Naive thymus-derived CD4-positive, alpha-beta T cell (primary cell): ENCODE data around the gene AMDHD2. TPM values are rescaled to one million over a fixed set of nuclear protein-coding genes. Genes with fewer than 3 reads are reported as not detected.

ENCODE experiments used
- microRNA-seq: library from miRNA; unstranded; fragments of <30 nt; microRNA quantifications from one replicate; pipeline ENCODE4 v1.2.0, GENCODE V29; 2022; ENCODE audit warnings: borderline microRNAs expressed
- polyA plus RNA-seq, 2 donors: library from polyadenylated mRNA; unstranded; fragments of 300-500 nt; fragmentation: Illumina TruSeq; gene quantifications; one replicate each; pipeline ENCODE4 v1.2.3, GENCODE V29; 2021
- total RNA-seq, 6 experiments: library from RNA in 5 of 6; stranded (reverse) in 5 of 6; gene quantifications; 1 replicate in 5 of 6; 2 replicates in 1 of 6; pipeline ENCODE4 v1.2.3 and lab custom pipeline; 2021 to 2026

AMDHD2 gene
- total and polyA plus RNA-seq, 7 experiments from 2014 or later: 15.0 to 258 (median 102) TPM

Small RNA genes within 50 kb of the gene (microRNA-seq; reads per million reads assigned to microRNA genes)
- gene MIR3178: not detected

Other genes starting within 250 kb of the AMDHD2 start
- 10 to 100 TPM in 1 of 5 experiments, 1 to 10 TPM in 4; 7.0 to 10.0 (median 8.1) TPM for gene ABCA3, start 179.6 kb upstream of the AMDHD2 start, total RNA-seq
- 1 to 10 TPM; 1.7 to 1.8 TPM for gene ABCA3, start 179.6 kb upstream of the AMDHD2 start, polyA plus RNA-seq
- gene CCNF, start 90.9 kb upstream of the AMDHD2 start, total RNA-seq: 10 to 100 TPM in 1 of 5 experiments, 1 to 10 TPM in 4; 2.6 to 50.1 (median 3.4) TPM
- gene CCNF, start 90.9 kb upstream of the AMDHD2 start, polyA plus RNA-seq: 1 to 10 TPM in 1 of 2 donors, under 1 TPM in 1; 0.41 to 5.9 TPM
- 10 to 100 TPM in 1 of 5 experiments, 1 to 10 TPM in 1, under 1 TPM in 2, not detected in 1; 0.32 to 16.7 (median 0.71) TPM for gene TEDC2, start 60.3 kb upstream of the AMDHD2 start, total RNA-seq
- under 1 TPM; 0.39 to 0.84 TPM for gene TEDC2, start 60.3 kb upstream of the AMDHD2 start, polyA plus RNA-seq
- gene NTN3, start 49.1 kb upstream of the AMDHD2 start, total RNA-seq: not detected
- not detected for gene NTN3, start 49.1 kb upstream of the AMDHD2 start, polyA plus RNA-seq
- gene TBC1D24, start 45.2 kb upstream of the AMDHD2 start, total RNA-seq: 10 to 100 TPM in 2 of 5 experiments, 1 to 10 TPM in 3; 5.4 to 13.5 (median 9.2) TPM
- 1 to 10 TPM; 1.7 to 2.5 TPM for gene TBC1D24, start 45.2 kb upstream of the AMDHD2 start, polyA plus RNA-seq
- 100 to 1,000 TPM in 4 of 5 experiments, 10 to 100 TPM in 1; 98.2 to 303 (median 113) TPM for gene ATP6V0C, start 6.4 kb upstream of the AMDHD2 start, total RNA-seq
- gene ATP6V0C, start 6.4 kb upstream of the AMDHD2 start, polyA plus RNA-seq: 10 to 100 TPM; 76.5 to 96.9 TPM
- 1 to 10 TPM in 3 of 5 experiments, not detected in 2; 1.4 to 3.3 (median 2.8) TPM for gene CEMP1, start 11.0 kb downstream of the AMDHD2 start, total RNA-seq
- gene CEMP1, start 11.0 kb downstream of the AMDHD2 start, polyA plus RNA-seq: 1 to 10 TPM; 3.7 to 7.3 TPM
- 10 to 100 TPM; 52.2 to 71.5 (median 58.3) TPM for gene PDPK1, start 17.6 kb downstream of the AMDHD2 start, total RNA-seq
- gene PDPK1, start 17.6 kb downstream of the AMDHD2 start, polyA plus RNA-seq: 10 to 100 TPM; 30.7 to 43.5 TPM
- gene KCTD5, start 162.2 kb downstream of the AMDHD2 start, total RNA-seq: 10 to 100 TPM; 21.4 to 37.5 (median 24.6) TPM
- gene KCTD5, start 162.2 kb downstream of the AMDHD2 start, polyA plus RNA-seq: 10 to 100 TPM; 15.7 to 26.2 TPM
- gene PRSS27, start 199.9 kb downstream of the AMDHD2 start, total RNA-seq: 1 to 10 TPM in 2 of 5 experiments, under 1 TPM in 3; 0.32 to 1.6 (median 0.98) TPM
- under 1 TPM in 1 of 2 donors, not detected in 1; 0.39 TPM for gene PRSS27, start 199.9 kb downstream of the AMDHD2 start, polyA plus RNA-seq
- 1,000 to 10,000 TPM in 4 of 5 experiments, 100 to 1,000 TPM in 1; 590 to 1,259 (median 1,020) TPM for gene SRRM2, start 232.3 kb downstream of the AMDHD2 start, total RNA-seq
- gene SRRM2, start 232.3 kb downstream of the AMDHD2 start, polyA plus RNA-seq: 100 to 1,000 TPM in 1 of 2 donors, 10 to 100 TPM in 1; 52.1 to 119 TPM